ENCODE measurements around the gene P2RX5.
A peak's percentile ranks its signal among the peaks of the same experiment; 100 is the strongest.

P2RX5 gene

GRCh38 chr17:3672571-3672970, 23.4 kb downstream of the P2RX5 start:
- H3K4me3 ChIP-seq (ENCODE audit: low read length), result no peak overlapping the region
- TF ChIP-seq, protein P1, sequence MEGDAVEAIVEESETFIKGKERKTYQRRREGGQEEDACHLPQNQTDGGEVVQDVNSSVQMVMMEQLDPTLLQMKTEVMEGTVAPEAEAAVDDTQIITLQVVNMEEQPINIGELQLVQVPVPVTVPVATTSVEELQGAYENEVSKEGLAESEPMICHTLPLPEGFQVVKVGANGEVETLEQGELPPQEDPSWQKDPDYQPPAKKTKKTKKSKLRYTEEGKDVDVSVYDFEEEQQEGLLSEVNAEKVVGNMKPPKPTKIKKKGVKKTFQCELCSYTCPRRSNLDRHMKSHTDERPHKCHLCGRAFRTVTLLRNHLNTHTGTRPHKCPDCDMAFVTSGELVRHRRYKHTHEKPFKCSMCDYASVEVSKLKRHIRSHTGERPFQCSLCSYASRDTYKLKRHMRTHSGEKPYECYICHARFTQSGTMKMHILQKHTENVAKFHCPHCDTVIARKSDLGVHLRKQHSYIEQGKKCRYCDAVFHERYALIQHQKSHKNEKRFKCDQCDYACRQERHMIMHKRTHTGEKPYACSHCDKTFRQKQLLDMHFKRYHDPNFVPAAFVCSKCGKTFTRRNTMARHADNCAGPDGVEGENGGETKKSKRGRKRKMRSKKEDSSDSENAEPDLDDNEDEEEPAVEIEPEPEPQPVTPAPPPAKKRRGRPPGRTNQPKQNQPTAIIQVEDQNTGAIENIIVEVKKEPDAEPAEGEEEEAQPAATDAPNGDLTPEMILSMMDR (IDR thresholded peaks at IDR 0.05; ENCODE audit: insufficient read depth, low read depth, low read length, missing control alignments), result no peak
- no peak for DNase-seq (ENCODE audit: low read depth)

- no peak for DNase-seq (ENCODE audit: low read depth)
Observed at GRCh38 chr17:3669548-3669947, 26.4 kb downstream of the P2RX5 start.

DNA sequence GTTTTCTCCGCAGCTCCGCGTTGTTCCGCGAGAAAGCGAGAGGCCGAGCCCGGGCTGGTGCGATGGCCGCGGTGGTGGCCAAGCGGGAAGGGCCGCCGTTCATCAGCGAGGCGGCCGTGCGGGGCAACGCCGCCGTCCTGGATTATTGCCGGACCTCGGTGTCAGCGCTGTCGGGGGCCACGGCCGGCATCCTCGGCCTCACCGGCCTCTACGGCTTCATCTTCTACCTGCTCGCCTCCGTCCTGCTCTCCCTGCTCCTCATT, 26.9 kb downstream of the P2RX5 start:
- DNase-seq (ENCODE audit: low read depth), result no peak
- TF ChIP-seq, protein P1 (IDR thresholded peaks at IDR 0.05; ENCODE audit: insufficient read depth, low read depth, low read length, missing control alignments), result no peak
- peak overlapping the region; percentile 61 for H3K4me3 ChIP-seq (ENCODE audit: low read length)

More at GRCh38 chr17:3669548-3669947, 26.4 kb downstream of the P2RX5 start:
- TF ChIP-seq, protein P1 (IDR thresholded peaks at IDR 0.05; ENCODE audit: insufficient read depth, low read depth, low read length, missing control alignments), result no peak
- peak overlapping the region; percentile 61 for H3K4me3 ChIP-seq (ENCODE audit: low read length)

DNA sequence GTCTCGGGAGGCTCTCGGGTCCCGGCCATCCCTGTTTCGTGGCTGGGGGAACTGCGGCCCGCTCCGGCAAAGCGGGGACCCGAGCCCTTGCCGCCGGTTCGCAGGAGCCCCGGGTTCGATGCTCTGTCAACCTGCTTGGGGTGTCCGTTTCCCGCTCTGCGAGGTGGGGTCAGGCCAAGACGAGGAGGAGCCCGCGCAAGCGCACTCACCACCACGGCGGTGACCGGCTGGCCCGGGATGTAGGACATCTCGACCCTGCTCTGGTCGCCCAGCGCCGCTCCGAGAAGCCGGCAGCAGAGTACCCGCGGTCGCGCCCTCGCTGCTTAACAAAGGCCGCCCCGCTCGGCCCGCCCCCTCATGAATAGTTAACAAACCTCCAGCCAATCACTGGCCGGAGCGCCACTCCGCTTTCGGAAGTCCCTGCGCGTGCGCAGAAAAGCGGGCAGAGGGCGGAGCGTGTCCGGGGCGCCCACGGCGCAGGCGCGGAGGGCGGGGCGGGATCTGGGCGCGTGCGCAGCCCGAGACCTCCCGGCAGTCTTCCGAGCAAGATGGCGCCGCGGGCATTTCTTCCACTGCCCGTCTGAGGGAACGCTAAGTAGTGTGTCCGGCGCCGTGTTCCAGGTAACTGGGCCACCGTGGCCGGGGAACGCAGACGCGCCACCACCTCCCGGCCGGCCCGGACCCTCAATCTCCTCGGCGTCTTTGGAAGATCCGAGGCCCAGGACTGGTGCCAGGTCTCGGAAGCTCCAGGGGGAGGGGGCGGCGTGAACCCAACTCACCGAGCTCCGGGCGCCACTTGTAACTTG, 27.5 kb downstream of the P2RX5 start, which contains the start of the genes EMC6 and TAX1BP3:
EMC6 (plus strand) TSS at position 534 of the 806 bp plus-strand sequence. CDS start 335 bp downstream, outside the sequence.
TAX1BP3 (minus strand) TSS at position 300 of the 806 bp plus-strand sequence; CDS start at position 248, 52 bp downstream.
- TF ChIP-seq, protein P1 (IDR thresholded peaks at IDR 0.05; ENCODE audit: insufficient read depth, low read depth, low read length, missing control alignments), result no peak
- peak; percentile 97 for DNase-seq (ENCODE audit: low read depth)
- peak within 1 kb of the TSS; percentile 94 for H3K4me3 ChIP-seq (ENCODE audit: low read length)

- TF ChIP-seq, protein P1 (IDR thresholded peaks at IDR 0.05; ENCODE audit: insufficient read depth, low read depth, low read length, missing control alignments), result no peak
- DNase-seq (ENCODE audit: low read depth), result peak; percentile 94
- H3K4me3 ChIP-seq (ENCODE audit: low read length), result peak overlapping the region; percentile 94
Observed at GRCh38 chr17:3667366-3668278, 28.3 kb downstream of the P2RX5 start.

- TF ChIP-seq, protein P1 (IDR thresholded peaks at IDR 0.05; ENCODE audit: insufficient read depth, low read depth, low read length, missing control alignments), result no peak
- H3K4me3 ChIP-seq (ENCODE audit: low read length), result peak overlapping the region; percentile 38
- peak; percentile 60 for DNase-seq (ENCODE audit: low read depth)
Observed at GRCh38 chr17:3666516-3666915, 29.4 kb downstream of the P2RX5 start.
